GM19099 (cell line): Measurements from ENCODE around the gene MAFF.

Experiments
- POLR2A ChIP-seq: IDR thresholded peaks from 3 replicates; pipeline ENCODE4 v1.6.1; 2011; ENCODE audit warnings: low read depth; ENCODE audit not compliant: insufficient read length; ENCODE audit errors: extremely low read depth

Gene MAFF

DNA sequence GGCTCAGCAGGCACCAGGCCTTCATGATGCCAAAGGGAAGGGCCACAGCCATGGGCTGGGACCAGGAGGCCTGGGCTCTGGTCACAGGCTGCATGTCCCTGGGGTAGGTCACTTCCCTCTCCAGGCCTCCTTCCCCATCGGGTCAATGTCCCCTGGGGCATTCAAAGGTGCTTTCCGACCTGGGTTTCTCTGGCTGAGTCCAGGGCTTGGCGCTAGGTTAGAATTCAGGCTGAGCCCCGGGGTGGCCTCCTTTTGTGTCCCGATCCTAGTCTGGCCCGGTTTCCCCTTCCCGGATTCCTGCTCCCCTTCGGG lies 12.2 kb downstream of the MAFF start:
- TF ChIP-seq POLR2A = no peak

DNA sequence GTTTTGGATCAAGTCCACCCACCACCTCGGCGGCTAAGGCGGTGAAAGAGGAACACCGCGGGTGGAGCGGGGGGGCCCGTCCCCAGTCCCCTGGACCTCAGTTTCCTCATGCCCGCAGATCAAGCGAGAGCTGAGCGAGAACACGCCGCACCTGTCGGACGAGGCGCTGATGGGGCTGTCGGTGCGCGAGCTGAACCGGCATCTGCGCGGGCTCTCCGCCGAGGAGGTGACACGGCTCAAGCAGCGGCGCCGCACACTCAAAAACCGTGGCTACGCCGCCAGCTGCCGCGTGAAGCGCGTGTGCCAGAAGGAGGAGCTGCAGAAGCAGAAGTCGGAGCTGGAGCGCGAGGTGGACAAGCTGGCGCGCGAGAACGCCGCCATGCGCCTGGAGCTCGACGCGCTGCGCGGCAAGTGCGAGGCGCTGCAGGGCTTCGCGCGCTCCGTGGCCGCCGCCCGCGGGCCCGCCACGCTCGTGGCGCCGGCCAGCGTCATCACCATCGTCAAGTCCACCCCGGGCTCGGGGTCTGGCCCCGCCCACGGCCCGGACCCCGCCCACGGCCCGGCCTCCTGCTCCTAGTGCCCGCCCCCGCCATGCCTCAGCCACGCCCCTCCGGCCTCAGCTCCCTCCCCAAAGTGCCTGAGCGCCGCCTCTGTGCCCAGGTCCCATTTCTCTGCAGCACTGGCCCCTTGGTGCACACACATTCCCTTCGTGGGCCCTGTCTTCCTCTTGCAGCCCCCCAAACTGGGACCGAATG lies 12.7 kb downstream of the MAFF start:
- peak; percentile 33 for TF ChIP-seq POLR2A

DNA sequence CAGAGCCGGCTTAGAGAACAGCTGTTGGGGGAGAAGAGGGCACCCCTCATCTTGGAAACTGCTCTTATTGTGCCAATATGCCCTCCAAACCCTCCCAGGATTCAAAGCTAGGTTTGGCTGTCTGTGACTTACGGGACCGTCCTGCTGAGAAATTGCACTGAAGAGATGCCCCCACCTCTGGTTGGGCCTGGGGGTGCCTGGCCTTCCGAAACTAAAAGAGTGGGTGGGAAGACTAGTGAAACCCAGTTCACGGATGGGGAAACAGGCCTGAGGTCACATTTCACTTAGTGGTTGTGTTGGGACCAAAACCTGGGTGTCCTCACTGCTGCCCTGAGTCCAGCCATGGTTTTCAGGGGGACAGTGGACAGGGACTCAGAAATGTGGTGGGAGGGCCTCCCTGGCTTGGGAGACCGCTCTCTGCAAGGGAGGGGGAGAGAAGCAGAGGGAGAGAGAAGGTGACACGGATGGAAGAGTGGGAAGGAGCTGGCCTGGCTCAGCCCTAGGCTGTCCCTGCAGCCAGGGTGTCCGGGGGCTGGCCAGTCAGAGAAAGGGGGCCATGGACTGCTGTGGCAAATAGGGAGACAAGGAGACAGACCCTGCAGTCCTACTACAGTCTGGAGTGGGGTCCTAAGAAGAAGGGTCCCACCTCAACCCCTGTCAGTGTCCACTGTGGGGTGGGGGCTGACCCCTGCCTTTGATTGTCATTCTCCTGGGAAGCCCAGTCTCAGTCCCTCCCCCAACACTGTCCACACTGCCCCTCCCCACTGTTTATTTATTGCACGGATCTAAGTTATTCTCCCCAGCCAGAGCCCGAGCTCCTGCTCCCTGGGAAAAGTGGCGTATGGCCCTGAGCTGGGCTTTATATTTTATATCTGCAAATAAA lies 13.6 kb downstream of the MAFF start:
- TF ChIP-seq POLR2A = no peak

DNA sequence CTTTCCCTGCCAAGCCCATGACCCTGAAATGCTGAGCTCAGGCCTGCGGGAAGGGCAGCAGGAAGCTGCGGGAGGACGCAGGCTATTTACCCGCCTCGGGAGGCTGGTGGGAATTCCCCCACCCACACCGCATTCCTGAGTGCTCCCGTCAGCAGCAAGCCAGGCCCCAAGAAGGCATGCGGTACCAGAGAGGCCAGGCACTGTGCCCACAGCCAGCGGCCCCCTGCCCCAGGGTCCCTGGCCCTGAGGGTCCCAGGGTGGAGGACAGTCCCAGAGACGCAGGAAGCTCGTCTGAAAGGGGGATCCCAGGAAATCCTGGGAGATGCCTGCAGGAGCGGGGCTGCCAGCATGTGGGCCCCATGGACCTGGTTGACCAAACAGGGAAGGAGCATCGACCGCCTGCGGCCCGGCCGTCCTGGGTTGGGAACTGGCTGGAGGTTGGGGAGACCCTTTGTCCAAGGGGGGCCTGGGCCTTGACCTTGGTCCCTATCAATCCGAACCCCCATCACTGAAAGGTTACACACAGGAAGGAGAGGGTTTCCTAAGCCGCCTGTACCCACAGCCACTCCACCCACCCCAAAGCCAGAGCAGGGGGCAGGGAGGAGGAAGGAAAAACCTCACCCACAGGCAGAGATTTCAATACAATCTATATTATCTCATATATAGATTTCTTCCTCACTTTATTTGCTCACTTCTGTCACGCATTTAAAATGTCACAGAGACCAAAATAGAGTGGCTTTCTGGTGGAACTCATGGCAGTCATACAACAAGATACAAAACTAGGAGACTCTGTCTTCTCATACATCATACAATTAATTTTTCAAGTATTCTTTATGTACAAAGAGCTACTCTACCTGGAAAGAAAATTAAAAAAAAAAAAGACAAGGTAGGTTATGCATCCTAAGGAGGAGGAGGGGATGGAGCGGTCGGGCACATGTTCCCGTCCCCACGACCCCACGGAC lies 17.1 kb downstream of the MAFF start:
- TF ChIP-seq POLR2A = no peak

DNA sequence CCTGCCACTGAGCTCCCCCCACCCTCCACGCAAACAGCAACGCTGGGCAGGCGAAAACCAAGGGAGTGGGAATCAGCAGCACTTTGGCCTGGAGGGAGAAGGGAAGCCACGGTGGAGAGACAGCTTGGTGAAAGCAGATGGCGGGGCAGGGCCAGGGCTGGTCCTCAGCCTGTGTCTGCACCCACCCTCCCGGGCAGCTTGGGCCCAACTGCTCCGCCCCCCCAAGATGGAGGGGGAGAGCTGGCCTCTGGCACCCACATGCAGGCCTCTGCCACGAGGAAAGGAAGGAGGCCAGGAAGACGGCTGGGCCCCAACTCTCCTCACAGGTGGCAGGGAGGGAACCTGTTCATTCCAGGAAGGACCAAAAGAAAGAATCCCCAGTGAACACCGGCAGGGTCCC lies 17.8 kb downstream of the MAFF start:
- TF ChIP-seq POLR2A = no peak

DNA sequence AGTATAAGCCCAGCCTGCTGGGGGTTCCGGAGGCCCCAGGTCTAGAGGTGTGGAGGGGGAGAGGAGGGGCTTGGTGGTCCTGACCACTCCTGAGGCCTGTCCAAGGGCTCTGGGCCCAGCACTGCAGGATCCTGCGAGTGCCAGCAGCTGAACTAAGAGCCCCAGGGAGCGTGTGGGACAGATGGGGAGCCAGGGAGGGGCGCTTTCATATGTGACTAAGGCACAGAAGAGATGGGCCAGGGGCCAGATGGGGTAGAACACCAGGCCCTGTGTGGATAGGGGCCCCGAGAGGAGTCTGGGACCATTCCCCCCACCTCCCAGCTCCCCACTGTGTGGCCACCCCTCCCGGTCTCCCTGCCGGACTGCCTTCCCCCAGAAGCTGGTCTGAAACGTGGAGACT lies 18.4 kb downstream of the MAFF start:
- TF ChIP-seq POLR2A = no peak

DNA sequence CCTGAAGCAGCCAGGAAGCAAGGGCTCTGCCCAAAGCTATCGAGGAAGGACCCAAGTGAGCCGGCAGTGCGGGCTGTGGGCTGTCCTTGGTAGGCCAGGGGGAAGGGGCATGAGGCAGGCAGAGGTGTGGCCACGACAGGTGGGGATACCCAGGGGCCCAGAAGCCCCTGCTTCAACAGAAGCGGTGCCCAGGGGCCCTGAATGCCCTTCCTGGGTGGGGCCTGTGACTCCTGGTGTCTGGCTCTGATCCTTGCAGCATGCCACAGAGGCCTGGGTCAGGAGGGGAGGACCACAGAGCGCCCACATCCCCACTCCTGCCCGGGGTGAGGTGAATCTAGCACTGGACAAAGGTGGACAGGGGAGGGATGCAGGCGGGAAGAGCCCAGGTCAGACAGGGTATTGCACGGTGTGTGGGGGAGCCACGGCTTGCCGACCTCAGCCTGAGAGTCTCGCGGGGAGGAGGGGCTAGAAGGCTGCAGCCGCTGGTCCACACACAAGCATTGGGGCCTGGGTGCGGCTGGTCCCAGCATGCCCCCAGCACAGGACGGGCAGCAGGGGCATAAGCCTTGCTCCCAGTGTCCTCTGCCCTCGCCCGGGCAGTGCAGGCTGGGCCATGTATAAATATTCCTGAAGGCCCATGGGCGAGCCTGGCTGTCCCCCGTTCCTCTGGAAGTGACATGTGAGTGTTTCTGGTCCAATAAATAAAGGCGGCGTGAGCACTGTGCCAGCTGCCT lies 19.0 kb downstream of the MAFF start:
- no peak for TF ChIP-seq POLR2A

DNA sequence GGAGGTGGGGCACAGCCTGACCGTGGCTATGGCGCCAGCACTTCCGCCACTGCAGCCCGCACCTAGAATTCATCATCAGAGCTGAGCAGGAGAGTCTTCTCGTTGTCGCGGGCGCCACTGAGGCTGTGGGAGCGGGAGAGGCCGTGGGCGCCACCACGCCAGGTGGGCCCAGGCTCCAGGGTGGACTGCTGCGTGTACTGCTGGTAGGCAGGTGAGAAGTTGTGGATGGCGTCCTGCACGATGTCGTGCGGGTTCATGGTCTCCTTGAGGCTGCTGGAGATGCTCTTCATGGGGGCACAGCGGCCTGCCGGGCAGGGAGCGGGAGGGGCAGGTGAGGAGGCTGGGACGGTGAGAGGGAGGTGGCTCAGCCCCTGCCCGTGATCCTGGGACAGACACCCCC lies 19.6 kb downstream of the MAFF start:
- TF ChIP-seq POLR2A = no peak

DNA sequence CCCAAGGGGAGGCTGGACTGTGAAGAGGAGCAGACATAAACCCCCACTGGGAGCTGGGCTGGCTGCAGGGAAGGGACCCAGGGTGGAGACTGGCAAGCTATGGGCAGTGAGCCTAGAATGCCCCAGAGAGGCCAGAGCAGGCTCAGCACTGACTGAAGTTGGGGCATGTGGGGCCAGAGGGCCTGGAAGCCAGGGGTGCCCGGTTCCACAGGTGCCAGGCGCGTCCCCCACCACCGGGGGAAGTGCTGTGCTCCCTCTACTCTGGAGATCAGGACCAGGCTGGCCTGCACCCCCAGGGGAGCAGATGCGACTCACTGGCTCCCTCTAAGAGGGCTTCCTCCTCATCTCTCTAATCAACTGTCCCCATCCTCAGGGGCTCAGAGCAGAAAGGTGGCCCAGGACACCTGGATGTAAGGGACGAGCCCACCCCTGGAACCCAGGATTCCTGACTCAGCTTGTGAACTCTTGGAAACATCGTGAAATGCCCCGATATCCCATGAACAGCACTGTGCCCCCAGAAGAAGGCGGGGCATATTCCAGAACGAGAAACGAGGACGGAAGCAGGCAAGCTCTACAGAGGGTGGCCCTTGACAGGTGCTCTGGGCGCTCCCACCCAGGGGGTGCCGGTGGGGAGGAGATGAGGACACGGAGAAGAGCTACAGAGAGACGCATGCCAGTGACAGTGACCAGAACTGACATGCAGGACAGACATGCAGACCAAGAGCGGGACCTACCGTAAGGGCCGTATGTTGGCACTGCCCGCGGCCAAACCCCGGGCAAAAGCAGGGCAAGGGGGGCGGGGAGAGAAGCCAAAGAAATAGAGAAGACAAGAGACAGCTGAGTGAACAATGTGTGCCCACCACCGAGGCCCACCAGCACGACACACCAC lies 20.4 kb downstream of the MAFF start:
- no peak for TF ChIP-seq POLR2A

DNA sequence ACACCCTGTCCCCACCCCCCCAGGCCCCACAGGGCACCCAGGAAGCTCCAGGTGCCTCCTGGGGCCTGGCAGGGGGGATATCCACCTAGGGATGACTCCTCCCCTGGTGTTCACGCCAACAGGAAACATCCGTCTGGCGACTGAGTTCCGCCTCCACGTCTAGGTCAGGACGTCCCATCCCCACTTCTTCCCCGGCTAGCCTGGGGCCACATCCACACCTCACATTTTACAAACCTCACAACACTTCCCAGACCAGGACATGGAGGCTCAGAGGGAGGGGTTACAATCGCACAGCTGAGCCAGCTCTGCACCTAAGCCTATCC lies 21.0 kb downstream of the MAFF start:
- TF ChIP-seq POLR2A = no peak

DNA sequence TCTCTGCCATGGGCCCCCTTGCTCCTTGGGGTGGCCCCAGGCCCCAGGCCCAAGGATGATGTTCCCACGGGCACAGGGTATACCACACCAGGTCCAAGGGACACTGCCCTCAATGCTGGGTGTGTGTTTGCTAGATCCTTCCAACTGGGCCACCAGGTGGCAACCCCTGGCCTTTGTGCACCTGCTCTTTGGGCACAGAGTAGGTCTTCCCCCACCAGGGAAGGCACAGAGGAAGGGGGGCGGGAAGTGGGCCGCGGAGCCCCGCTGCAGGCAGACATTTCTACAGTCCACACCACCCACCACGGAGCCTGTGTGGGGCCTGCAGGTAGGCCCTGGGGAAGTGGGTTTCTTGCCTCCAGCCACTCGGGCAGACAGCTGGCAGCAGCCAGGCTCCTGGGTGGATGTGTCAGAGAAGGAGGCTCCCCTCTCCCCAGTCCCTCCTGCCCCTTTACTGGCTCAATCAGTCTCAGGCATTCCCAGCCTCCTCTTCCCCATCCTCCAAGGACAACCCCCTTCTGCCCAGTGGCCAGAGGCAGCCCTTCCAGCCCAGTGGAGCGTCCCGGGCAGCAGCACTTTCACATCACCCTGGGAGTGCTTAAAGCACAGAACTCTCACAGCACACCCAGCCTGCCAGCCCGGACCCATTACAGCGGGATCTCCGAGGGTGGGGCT lies 21.6 kb downstream of the MAFF start:
- TF ChIP-seq POLR2A = no peak

DNA sequence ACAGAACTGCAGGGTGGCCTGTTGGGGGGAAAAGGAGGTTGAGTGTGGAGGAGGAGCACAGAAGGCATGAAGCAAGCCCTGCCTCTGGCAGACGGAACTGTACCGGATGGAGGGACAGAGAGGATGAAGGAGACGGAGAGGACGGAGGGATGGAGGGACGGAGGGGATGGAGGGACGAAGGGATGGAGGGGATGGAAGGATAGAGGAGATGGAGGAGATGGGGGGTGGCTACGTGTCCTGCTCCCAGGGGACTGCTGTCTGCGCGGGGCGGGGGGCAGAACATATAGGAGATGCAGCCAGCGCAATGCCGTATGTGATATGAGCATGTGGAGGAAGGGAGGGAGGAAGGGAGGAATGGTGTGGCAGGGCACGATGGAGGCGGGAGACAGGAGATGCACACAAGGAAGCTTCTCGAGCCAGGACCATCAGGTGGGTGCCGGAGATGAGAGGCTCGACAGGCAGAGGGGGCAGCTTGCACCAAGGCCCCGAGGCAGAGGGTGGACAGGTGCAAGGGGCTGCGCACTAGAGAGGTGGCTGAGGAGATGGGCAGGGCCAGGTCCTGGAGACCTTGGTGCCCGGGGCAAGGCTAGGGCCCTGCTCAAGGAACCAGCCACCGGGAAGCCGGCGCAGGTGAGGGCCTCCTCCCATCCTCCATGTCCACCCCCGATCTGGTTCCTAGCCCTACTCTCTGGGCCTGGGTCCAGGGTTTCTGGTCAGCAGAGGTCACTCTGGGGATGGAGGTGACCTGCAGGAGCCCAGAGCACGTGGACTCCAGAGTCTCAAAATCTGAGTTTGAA lies 25.3 kb downstream of the MAFF start:
- TF ChIP-seq POLR2A = no peak

DNA sequence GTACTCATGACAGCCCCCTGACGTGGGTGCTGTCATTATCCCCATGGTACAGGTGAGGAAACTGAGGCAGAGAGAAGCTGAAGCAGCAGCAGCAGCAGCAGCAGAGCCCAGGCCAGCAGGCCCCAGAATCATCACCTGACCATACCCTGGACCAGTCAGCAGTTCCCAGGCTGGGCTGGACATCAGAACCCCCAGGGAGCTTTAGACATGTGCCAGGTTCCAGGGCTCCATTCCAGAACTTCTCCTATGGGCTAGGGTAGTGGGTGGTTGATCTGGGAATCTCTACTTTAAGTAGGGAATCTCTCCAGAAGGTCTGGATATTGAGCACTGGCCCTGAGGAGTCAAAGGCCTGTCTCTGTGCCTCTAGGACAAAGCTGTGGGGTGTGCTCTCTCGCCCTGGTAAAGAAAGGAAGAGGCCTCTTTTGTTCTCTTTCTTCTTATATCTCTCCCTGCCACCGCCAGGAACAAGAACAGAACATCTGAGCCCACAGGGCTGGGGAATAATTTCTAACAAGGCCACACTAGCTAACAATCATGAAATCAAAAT lies 26.6 kb downstream of the MAFF start:
- TF ChIP-seq POLR2A = no peak
